GM21447 (cell line): ENCODE results near the gene FCHSD2.
"Not testable (repeated sequence)": the region's sequence is repeated elsewhere in the genome, so short reads cannot be mapped to it uniquely, and the experiment has no call there.

Experiments used
- ATAC-seq: cut with Tn5 transposase; IDR thresholded peaks from one replicate; pipeline ENCODE4 v1.9.1; 2021; ENCODE audit not compliant: unreplicated experiment

The FCHSD2 gene

GRCh38 chr11:72896431-72896830, 245.7 kb downstream of the FCHSD2 start:
- no peak for ATAC-seq

- no peak for ATAC-seq
Observed at GRCh38 chr11:72890881-72891280, 251.2 kb downstream of the FCHSD2 start.

- ATAC-seq = no peak
Observed at GRCh38 chr11:72886619-72887018, 255.5 kb downstream of the FCHSD2 start.

GRCh38 chr11:72885749-72886609, 256.1 kb downstream of the FCHSD2 start:
- no peak for ATAC-seq

GRCh38 chr11:72876147-72876546, 266.0 kb downstream of the FCHSD2 start:
- ATAC-seq = no peak

- no peak for ATAC-seq
Observed at GRCh38 chr11:72875736-72876135, 266.4 kb downstream of the FCHSD2 start.

GRCh38 chr11:72872012-72872411, 270.1 kb downstream of the FCHSD2 start:
- no peak for ATAC-seq

- no peak for ATAC-seq
Observed at GRCh38 chr11:72871119-72871518, 271.0 kb downstream of the FCHSD2 start.

GRCh38 chr11:72869831-72870230, 272.3 kb downstream of the FCHSD2 start:
- ATAC-seq = no peak

- no peak for ATAC-seq
Observed at GRCh38 chr11:72867970-72868369, 274.1 kb downstream of the FCHSD2 start.

GRCh38 chr11:72864702-72865655, 277.1 kb downstream of the FCHSD2 start:
- no peak for ATAC-seq

- ATAC-seq = no peak
Observed at GRCh38 chr11:72863916-72864315, 278.2 kb downstream of the FCHSD2 start.

GRCh38 chr11:72863091-72863490, 279.0 kb downstream of the FCHSD2 start:
- no peak for ATAC-seq

- no peak for ATAC-seq
Observed at GRCh38 chr11:72860592-72860991, 281.5 kb downstream of the FCHSD2 start.

GRCh38 chr11:72860010-72860409, 282.1 kb downstream of the FCHSD2 start:
- no peak for ATAC-seq

- no peak for ATAC-seq
Observed at GRCh38 chr11:72859126-72859525, 283.0 kb downstream of the FCHSD2 start.

GRCh38 chr11:72858267-72858666, 283.9 kb downstream of the FCHSD2 start:
- not testable (repeated sequence) for ATAC-seq

GRCh38 chr11:72856551-72857345, 285.4 kb downstream of the FCHSD2 start:
- ATAC-seq = no peak

GRCh38 chr11:72856065-72856464, 286.1 kb downstream of the FCHSD2 start:
- no peak for ATAC-seq

GRCh38 chr11:72851726-72852125, 290.4 kb downstream of the FCHSD2 start:
- no peak for ATAC-seq

- ATAC-seq = no peak
Observed at GRCh38 chr11:72850832-72851231, 291.3 kb downstream of the FCHSD2 start.
